MCF 10A (cell line): ENCODE results near the gene SPATS2. TPM values are rescaled to one million over a fixed set of nuclear protein-coding genes. Genes with fewer than 3 reads are reported as not detected.

ENCODE experiments used
- BruUV-seq: library from RNA; stranded (reverse); fragments of 400-500 nt; replicated peaks from 2 replicates; lab custom pipeline; 2021; lab: Mats Ljungman, UMichigan
- CTCF ChIA-PET: fragments of 300-600 bp; sonication (Branson Sonifier 250); formaldehyde crosslinking; extraction: SDS; loops from one replicate; lab custom pipeline; 2021; ENCODE audit warnings: antibody characterized with exemption, inconsistent platforms; lab: Yijun Ruan, JAX
- POLR2A ChIA-PET: fragments of 300-600, 350-650 bp; sonication (Branson Sonifier 250); formaldehyde crosslinking; extraction: SDS; loops from one replicate; lab custom pipeline; 2020; ENCODE audit warnings: antibody characterized with exemption, inconsistent platforms; lab: Yijun Ruan, JAX
- DNase-seq: peaks from one replicate; pipeline ENCODE4 v3.0.0-alpha.2; 2018; ENCODE audit not compliant: unreplicated experiment
- H3K27ac Mint-ChIP-seq: one replicate; pipeline ENCODE4 v1.8.0; 2022; ENCODE audit warnings: mild to moderate bottlenecking, low read depth, mixed read lengths; ENCODE audit not compliant: unreplicated experiment
- H3K27me3 Mint-ChIP-seq: one replicate; pipeline ENCODE4 v1.8.0; 2022; ENCODE audit warnings: mixed read lengths; ENCODE audit not compliant: insufficient read depth, unreplicated experiment
- H3K36me3 Mint-ChIP-seq: one replicate; pipeline ENCODE4 v1.8.0; 2022; ENCODE audit warnings: mild to moderate bottlenecking, moderate library complexity, mixed read lengths; ENCODE audit not compliant: insufficient read depth, unreplicated experiment
- H3K4me1 Mint-ChIP-seq: one replicate; pipeline ENCODE4 v1.8.0; 2022; ENCODE audit warnings: mixed read lengths; ENCODE audit not compliant: insufficient read depth, unreplicated experiment
- H3K4me3 Mint-ChIP-seq: one replicate; pipeline ENCODE4 v1.8.0; 2022; ENCODE audit warnings: mild to moderate bottlenecking, moderate library complexity, mixed read lengths; ENCODE audit not compliant: unreplicated experiment
- H3K9me3 Mint-ChIP-seq: one replicate; pipeline ENCODE4 v1.8.0; 2022; ENCODE audit warnings: mixed read lengths; ENCODE audit not compliant: unreplicated experiment
- intact Hi-C: fragments of 100-400 bp; cut with micrococcal nuclease; formaldehyde crosslinking; loops from 2 replicates; pipeline ENCODE4 v1.14.1; 2022
- total RNA-seq: library from RNA; stranded (reverse); gene quantifications from 2 replicates; pipeline ENCODE4 v1.2.3, GENCODE V29; 2022
- TF ChIP-seq, protein P1 (sequence below): fragments of 200-600 bp; IDR thresholded peaks from one replicate; pipeline ENCODE4 v1.8.0; 2022; ENCODE audit warnings: antibody characterized with exemption, mild to moderate bottlenecking; ENCODE audit not compliant: unreplicated experiment

Gene SPATS2
- total RNA-seq, 1 experiment from 2014 or later, result 26.0 TPM

DNA sequence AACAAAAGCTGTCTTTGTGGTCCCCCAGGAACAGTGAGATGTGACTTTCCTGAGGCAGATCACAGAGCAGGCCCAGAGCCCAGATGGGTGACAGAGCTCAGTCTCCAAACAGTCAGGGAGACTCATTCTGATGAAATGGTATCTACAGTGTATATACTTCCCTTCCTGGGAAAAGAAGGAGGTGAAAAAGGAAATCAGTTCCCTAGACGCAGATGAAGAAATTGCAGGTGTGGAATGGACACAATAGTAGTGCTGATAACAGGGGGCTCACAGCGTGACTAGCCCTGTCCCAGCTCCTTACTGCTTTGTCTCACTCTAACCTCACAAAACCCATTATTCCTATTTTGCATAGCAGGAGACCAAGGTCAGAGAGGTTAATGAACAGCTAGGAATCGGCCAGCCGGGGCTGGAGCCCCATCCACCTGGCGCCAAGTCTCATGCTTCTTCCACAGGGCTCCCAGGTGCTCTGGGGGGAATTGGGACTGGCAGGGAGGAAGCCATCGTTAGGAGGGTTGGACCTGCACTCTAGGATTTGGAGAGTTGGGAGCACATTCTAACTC lies 183.5 kb downstream of the SPATS2 start:
- DNase-seq, result no peak
- ChIA-PET POLR2A (no interaction called here), CTCF (interaction anchor here (0.9 to 4.8 kb wide), 3 partner anchors 13 to 193 kb away, joined by 3 to 34 read pairs (median 6); no protein-coding TSS in a partner anchor)
- intact Hi-C loops, result no loop called here
- H3K4me1 Mint-ChIP-seq, result peaks cover 13% of the 10 kb centered on the region
- H3K36me3 Mint-ChIP-seq, result no peaks in the 10 kb centered on the region
- H3K27ac Mint-ChIP-seq, result no peak overlapping the region
- H3K27me3 Mint-ChIP-seq, result peaks cover 15% of the 10 kb centered on the region
- no peak overlapping the region for H3K4me3 Mint-ChIP-seq
- BruUV-seq, result no TSS peak
- H3K9me3 Mint-ChIP-seq, result no peaks in the 10 kb centered on the region
- TF ChIP-seq, protein P1, sequence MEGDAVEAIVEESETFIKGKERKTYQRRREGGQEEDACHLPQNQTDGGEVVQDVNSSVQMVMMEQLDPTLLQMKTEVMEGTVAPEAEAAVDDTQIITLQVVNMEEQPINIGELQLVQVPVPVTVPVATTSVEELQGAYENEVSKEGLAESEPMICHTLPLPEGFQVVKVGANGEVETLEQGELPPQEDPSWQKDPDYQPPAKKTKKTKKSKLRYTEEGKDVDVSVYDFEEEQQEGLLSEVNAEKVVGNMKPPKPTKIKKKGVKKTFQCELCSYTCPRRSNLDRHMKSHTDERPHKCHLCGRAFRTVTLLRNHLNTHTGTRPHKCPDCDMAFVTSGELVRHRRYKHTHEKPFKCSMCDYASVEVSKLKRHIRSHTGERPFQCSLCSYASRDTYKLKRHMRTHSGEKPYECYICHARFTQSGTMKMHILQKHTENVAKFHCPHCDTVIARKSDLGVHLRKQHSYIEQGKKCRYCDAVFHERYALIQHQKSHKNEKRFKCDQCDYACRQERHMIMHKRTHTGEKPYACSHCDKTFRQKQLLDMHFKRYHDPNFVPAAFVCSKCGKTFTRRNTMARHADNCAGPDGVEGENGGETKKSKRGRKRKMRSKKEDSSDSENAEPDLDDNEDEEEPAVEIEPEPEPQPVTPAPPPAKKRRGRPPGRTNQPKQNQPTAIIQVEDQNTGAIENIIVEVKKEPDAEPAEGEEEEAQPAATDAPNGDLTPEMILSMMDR, result no peak

DNA sequence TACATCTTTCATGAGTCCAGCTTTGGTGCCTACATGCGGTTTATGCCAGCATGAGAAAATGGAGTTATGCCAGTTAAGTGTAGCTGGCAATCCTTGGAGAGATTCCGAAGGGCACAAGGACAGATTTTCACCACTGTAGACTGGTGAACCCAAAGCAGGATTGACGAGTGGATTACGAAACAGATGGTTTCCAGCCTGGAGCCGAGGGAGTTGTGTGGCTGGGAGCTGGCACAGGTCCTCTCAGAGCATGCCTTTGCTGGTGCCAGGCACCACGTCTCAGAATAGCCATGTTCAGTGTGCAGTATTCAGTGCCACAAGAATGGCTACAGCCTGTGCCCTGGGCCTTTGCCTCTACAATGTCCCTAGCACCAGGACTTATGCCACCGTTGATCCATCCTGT lies 184.8 kb downstream of the SPATS2 start:
- peak; percentile 57 for DNase-seq
- Mint-ChIP-seq H3K4me1 (peaks cover 13% of the 10 kb centered on the region), H3K27me3 (peaks cover 15% of the 10 kb centered on the region), H3K36me3 (no peaks in the 10 kb centered on the region), H3K4me3 (no peak overlapping the region), H3K9me3 (no peaks in the 10 kb centered on the region), H3K27ac (no peak overlapping the region)
- intact Hi-C loops, result loop anchor here (2.0 kb wide), 1 partner anchor 29 kb away; no protein-coding TSS in a partner anchor
- CTCF ChIA-PET, result interaction anchor here (1.0 to 4.8 kb wide), 6 partner anchors 19 to 255 kb away, joined by 4 to 34 read pairs (median 6); no protein-coding TSS in a partner anchor
- POLR2A ChIA-PET, result interaction anchor here (0.8 to 3.3 kb wide), 4 partner anchors 12 to 87 kb away, joined by 3 to 19 read pairs (median 4); partner anchors contain the start of gene MCRS1
- TF ChIP-seq, protein P1, result no peak
- BruUV-seq, result no TSS peak

DNA sequence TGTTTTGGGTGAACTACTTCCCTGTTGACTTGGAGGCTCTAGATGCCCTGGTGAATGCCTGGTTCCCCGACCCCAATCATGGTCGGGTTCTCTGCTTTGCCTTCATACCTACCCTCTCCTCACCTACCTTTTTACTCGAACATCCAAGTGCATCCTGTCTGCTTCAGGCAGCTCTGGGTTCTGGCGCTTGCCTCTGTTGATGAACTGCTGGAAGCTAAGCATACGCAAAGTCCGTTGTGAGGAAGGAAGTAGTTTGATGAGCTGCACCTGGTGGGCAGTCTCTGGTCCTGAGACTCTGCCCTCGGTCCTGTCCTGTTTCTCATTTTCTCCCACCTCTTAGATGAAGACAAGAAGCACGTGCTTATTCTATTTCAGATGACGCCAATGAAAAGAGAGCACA lies 185.2 kb downstream of the SPATS2 start:
- Mint-ChIP-seq H3K9me3 (no peaks in the 10 kb centered on the region), H3K36me3 (no peaks in the 10 kb centered on the region), H3K27me3 (peaks cover 15% of the 10 kb centered on the region), H3K4me3 (no peak overlapping the region), H3K4me1 (peaks cover 13% of the 10 kb centered on the region), H3K27ac (no peak overlapping the region)
- TF ChIP-seq, protein P1, result no peak
- intact Hi-C loops, result loop anchor here (2.0 kb wide), 1 partner anchor 28 kb away; no protein-coding TSS in a partner anchor
- POLR2A ChIA-PET, result interaction anchor here (0.7 to 3.3 kb wide), 6 partner anchors 12 to 95 kb away, joined by 3 to 19 read pairs (median 5); partner anchors contain the start of gene MCRS1
- BruUV-seq, result no TSS peak
- CTCF ChIA-PET, result interaction anchor here (0.6 to 4.8 kb wide), 17 partner anchors 12 to 255 kb away, joined by 3 to 34 read pairs (median 5); no protein-coding TSS in a partner anchor
- no peak for DNase-seq

DNA sequence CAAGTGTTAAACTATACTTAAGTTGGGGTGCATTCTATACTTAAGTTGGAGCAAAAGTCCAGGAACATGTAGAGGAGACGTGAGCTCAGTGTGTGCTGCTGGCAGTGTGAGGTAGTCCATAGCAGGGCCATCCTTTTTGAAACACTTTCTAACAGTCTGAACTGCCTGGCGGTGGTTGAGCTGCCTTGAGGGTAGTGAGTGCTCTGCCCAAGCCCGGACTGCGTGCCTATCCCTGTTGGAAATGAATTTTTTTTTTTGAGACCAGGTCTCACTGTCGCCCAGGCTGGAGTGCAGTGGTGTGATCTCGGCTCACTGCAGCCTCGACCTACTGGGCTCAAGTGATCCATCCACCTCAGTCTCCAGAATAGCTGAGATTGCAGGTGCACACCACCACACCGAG lies 185.6 kb downstream of the SPATS2 start:
- Mint-ChIP-seq H3K27me3 (peaks cover 15% of the 10 kb centered on the region), H3K27ac (no peak overlapping the region), H3K36me3 (no peaks in the 10 kb centered on the region), H3K4me1 (peaks cover 13% of the 10 kb centered on the region), H3K9me3 (no peaks in the 10 kb centered on the region), H3K4me3 (no peak overlapping the region)
- BruUV-seq, result no TSS peak
- ChIA-PET POLR2A (interaction anchor here (0.7 to 3.3 kb wide), 4 partner anchors 13 to 95 kb away, joined by 4 to 19 read pairs (median 6); partner anchors contain the start of gene MCRS1), CTCF (interaction anchor here (0.5 to 4.8 kb wide), 22 partner anchors 10 to 255 kb away, joined by 3 to 34 read pairs (median 4); no protein-coding TSS in a partner anchor)
- TF ChIP-seq, protein P1, result no peak
- intact Hi-C loops, result loop anchor here (1.0 to 2.0 kb wide), 2 partner anchors 28 to 195 kb away; no protein-coding TSS in a partner anchor
- no peak for DNase-seq
